Prostate gland (tissue), 2 donors: ENCODE results near the gene FRMD4A.

Experiments used
- POLR2AphosphoS5 ChIP-seq: sonication (generic); formaldehyde crosslinking; IDR thresholded peaks from one replicate; pipeline ENCODE4 v1.6.1; 2017; ENCODE audit warnings: antibody characterized with exemption
- TF ChIP-seq, protein P1 (sequence below), 4 experiments: fragments of 200-600 bp in 2 of 4; fragments of 450-650 bp in 2 of 4; sonication (generic) in 2 of 4; IDR thresholded peaks; 1 replicate in 3 of 4; 2 replicates in 1 of 4; pipeline ENCODE4 v1.5.1; 2016 to 2019; ENCODE audit warnings: antibody characterized with exemption in 4 of 4, mild to moderate bottlenecking in 2 of 4, moderate library complexity in 2 of 4

GRCh38 chr10:13997650-13998049 lies 333.1 kb downstream of the FRMD4A start:
- TF ChIP-seq POLR2AphosphoS5 = no peak
- TF ChIP-seq, protein P1, sequence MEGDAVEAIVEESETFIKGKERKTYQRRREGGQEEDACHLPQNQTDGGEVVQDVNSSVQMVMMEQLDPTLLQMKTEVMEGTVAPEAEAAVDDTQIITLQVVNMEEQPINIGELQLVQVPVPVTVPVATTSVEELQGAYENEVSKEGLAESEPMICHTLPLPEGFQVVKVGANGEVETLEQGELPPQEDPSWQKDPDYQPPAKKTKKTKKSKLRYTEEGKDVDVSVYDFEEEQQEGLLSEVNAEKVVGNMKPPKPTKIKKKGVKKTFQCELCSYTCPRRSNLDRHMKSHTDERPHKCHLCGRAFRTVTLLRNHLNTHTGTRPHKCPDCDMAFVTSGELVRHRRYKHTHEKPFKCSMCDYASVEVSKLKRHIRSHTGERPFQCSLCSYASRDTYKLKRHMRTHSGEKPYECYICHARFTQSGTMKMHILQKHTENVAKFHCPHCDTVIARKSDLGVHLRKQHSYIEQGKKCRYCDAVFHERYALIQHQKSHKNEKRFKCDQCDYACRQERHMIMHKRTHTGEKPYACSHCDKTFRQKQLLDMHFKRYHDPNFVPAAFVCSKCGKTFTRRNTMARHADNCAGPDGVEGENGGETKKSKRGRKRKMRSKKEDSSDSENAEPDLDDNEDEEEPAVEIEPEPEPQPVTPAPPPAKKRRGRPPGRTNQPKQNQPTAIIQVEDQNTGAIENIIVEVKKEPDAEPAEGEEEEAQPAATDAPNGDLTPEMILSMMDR (IDR thresholded peaks at IDR 0.05) = no peak
